Smooth muscle cell (in vitro differentiated cells): ENCODE data around the gene ULK4. TPM values are rescaled to one million over a fixed set of nuclear protein-coding genes. Genes with fewer than 3 reads are reported as not detected.

ENCODE experiments used
- DNase-seq: peaks from one replicate; lab custom pipeline; 2025; ENCODE audit not compliant: unreplicated experiment; lab: John Stamatoyannopoulos, UW
- H2AFZ ChIP-seq: fragments of 200-600 bp; sonication (generic); 2 replicates; pipeline ENCODE4 v1.6.0; 2016; ENCODE audit warnings: antibody characterized with exemption, low read depth, mild to moderate bottlenecking
- H3F3A ChIP-seq: fragments of 200-600 bp; sonication (generic); 2 replicates; pipeline ENCODE4 v1.6.0; 2017; ENCODE audit warnings: antibody characterized with exemption, low read depth
- H3K27ac ChIP-seq: fragments of 200-600 bp; sonication (generic); 2 replicates; pipeline ENCODE4 v1.5.1; 2016; ENCODE audit warnings: low read depth, mild to moderate bottlenecking
- H3K27me3 ChIP-seq: fragments of 200-600 bp; sonication (generic); 2 replicates; pipeline ENCODE4 v1.6.1; 2016; ENCODE audit warnings: low read depth, mild to moderate bottlenecking
- H3K36me3 ChIP-seq: fragments of 200-600 bp; sonication (generic); 2 replicates; pipeline ENCODE4 v1.5.1; 2016; ENCODE audit warnings: low read depth
- H3K4me1 ChIP-seq: fragments of 200-600 bp; sonication (generic); 2 replicates; pipeline ENCODE4 v1.5.1; 2016; ENCODE audit warnings: low read depth
- H3K4me2 ChIP-seq: fragments of 200-600 bp; sonication (generic); 2 replicates; pipeline ENCODE4 v1.6.0; 2016; ENCODE audit warnings: mild to moderate bottlenecking
- H3K4me3 ChIP-seq: fragments of 200-600 bp; sonication (generic); 2 replicates; pipeline ENCODE4 v1.5.1; 2016; ENCODE audit warnings: mild to moderate bottlenecking
- H3K79me2 ChIP-seq: fragments of 200-600 bp; sonication (generic); 2 replicates; pipeline ENCODE4 v1.6.0; 2016; ENCODE audit warnings: low read depth, mild to moderate bottlenecking
- H3K9ac ChIP-seq: fragments of 200-600 bp; sonication (generic); 2 replicates; pipeline ENCODE4 v1.6.0; 2016; ENCODE audit warnings: low read depth
- H3K9me3 ChIP-seq: fragments of 200-600 bp; sonication (generic); replicated peaks from 2 replicates; pipeline ENCODE4 v1.5.1; 2016; ENCODE audit warnings: low read depth
- H4K20me1 ChIP-seq: fragments of 200-600 bp; sonication (generic); 2 replicates; pipeline ENCODE4 v1.6.0; 2016; ENCODE audit warnings: low read depth
- WGBS: methylation state at CpG from one replicate; pipeline ENCODE4 v1.1.7; 2016; ENCODE audit warnings: low lambda C conversion rate; 5-methylcytosine and 5-hydroxymethylcytosine counted together
- polyA plus RNA-seq: library from polyadenylated mRNA; unstranded; fragments of >200 nt; fragmentation: Nextera tagmentation; extraction: Ambion mirVana; gene quantifications from 2 replicates; pipeline ENCODE4 v1.2.1, GENCODE V29; 2016
- total RNA-seq: library from RNA; depleted of rRNA; stranded (reverse); fragments of >200 nt; gene quantifications from 2 replicates; pipeline ENCODE4 v1.2.3, GENCODE V29; 2014
- TF ChIP-seq, protein P1 (sequence below): fragments of 200-600 bp; sonication (generic); IDR thresholded peaks from 2 replicates; pipeline ENCODE4 v1.5.1; 2017; ENCODE audit warnings: borderline replicate concordance, mild to moderate bottlenecking, antibody characterized with exemption; ENCODE audit not compliant: insufficient read depth, poor library complexity, severe bottlenecking

Gene ULK4
- total and polyA plus RNA-seq, 2 experiments from 2014 or later: 4.3 to 14.2 TPM

DNA sequence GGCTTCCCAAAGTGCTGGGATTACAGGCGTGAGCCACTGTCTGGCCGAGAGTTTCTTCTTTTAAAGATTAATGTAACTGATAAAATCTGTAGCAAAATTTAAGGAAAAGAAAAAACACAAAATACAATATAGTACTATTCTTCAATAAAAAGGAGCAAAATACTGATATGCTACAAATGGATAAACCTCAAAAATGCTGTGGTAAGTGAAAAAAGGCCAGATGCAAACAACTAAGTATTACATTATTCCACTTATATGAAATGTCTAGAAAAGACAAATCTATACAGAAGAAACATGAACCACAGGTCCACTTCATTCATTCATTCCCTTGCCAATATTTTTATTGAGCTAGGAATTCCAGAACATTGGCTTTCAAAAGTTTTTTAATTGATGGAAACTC is 463.1 kb downstream of the ULK4 start:
- Histone ChIP-seq H3K36me3 (no peaks in the 10 kb centered on the region), H4K20me1 (no peaks in the 10 kb centered on the region), H3K79me2 (no peaks in the 10 kb centered on the region), H3K4me2 (no peak overlapping the region), H2AFZ (no peak overlapping the region), H3K27ac (no peak overlapping the region), H3K9me3 (no peaks in the 10 kb centered on the region), H3F3A (no peaks in the 10 kb centered on the region), H3K4me1 (no peaks in the 10 kb centered on the region), H3K4me3 (no peak overlapping the region), H3K27me3 (no peaks in the 10 kb centered on the region), H3K9ac (no peak overlapping the region)
- TF ChIP-seq, protein P1, sequence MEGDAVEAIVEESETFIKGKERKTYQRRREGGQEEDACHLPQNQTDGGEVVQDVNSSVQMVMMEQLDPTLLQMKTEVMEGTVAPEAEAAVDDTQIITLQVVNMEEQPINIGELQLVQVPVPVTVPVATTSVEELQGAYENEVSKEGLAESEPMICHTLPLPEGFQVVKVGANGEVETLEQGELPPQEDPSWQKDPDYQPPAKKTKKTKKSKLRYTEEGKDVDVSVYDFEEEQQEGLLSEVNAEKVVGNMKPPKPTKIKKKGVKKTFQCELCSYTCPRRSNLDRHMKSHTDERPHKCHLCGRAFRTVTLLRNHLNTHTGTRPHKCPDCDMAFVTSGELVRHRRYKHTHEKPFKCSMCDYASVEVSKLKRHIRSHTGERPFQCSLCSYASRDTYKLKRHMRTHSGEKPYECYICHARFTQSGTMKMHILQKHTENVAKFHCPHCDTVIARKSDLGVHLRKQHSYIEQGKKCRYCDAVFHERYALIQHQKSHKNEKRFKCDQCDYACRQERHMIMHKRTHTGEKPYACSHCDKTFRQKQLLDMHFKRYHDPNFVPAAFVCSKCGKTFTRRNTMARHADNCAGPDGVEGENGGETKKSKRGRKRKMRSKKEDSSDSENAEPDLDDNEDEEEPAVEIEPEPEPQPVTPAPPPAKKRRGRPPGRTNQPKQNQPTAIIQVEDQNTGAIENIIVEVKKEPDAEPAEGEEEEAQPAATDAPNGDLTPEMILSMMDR: no peak
- WGBS: 84% methylated on average over 2 of the region's 2 CpGs
- no peak for DNase-seq

DNA sequence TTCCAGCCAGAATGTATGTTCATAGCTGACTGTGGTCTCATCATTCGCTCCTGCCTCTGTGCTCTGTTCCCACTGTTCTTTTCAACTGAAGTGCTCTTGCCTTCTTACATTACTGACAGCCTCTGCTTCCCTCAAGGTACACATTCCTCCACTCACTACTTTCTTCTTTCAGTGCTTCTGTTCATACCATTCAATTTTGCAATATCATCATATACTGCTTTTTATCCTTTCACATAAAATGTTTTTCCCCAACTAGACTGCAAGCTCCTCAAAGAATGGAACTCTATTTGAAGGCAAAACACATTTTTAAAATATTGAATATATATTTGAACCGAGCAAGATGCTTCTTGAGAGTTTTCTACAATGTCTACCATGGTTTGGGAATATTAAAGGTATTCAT is 471.5 kb downstream of the ULK4 start:
- Histone ChIP-seq H3F3A (no peaks in the 10 kb centered on the region), H3K9me3 (no peaks in the 10 kb centered on the region), H3K36me3 (no peaks in the 10 kb centered on the region), H2AFZ (no peak overlapping the region), H4K20me1 (no peaks in the 10 kb centered on the region), H3K9ac (no peak overlapping the region), H3K4me1 (no peaks in the 10 kb centered on the region), H3K4me2 (no peak overlapping the region), H3K4me3 (no peak overlapping the region), H3K27ac (no peak overlapping the region), H3K79me2 (no peaks in the 10 kb centered on the region), H3K27me3 (no peaks in the 10 kb centered on the region)
- WGBS: 93% methylated on average over 2 of the region's 2 CpGs
- no peak for DNase-seq
- TF ChIP-seq, protein P1: no peak

GRCh38 chr3:41489231-41489630 is 472.7 kb downstream of the ULK4 start:
- Histone ChIP-seq H2AFZ (no peak overlapping the region), H3K9ac (no peak overlapping the region), H3K36me3 (no peaks in the 10 kb centered on the region), H4K20me1 (no peaks in the 10 kb centered on the region), H3K27me3 (no peaks in the 10 kb centered on the region), H3K4me3 (no peak overlapping the region), H3K79me2 (no peaks in the 10 kb centered on the region), H3K4me2 (no peak overlapping the region), H3K4me1 (no peaks in the 10 kb centered on the region), H3K27ac (no peak overlapping the region), H3F3A (no peaks in the 10 kb centered on the region), H3K9me3 (no peaks in the 10 kb centered on the region)
- no peak for DNase-seq
- WGBS: 57% methylated on average over 1 of the region's 1 CpG
- TF ChIP-seq, protein P1: no peak

DNA sequence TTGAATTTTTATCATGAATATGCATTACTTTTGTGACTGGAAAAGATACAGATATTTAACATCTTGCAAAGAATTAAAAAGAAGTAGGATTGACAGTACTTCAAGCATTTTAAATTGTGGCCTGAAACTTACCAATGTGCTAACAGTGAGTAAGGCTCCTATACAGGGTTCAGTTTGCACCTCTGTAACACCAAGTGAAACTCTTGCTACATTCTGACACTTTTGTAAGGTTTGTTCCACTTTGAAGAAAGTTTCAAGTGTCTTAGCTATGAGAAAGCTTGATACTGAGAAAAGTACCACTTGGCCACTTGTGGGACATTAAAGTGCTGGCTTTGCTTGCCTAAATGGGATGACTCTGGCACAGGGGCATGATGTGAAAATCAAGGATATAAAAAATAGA is 473.4 kb downstream of the ULK4 start:
- H3K79me2 ChIP-seq: no peaks in the 10 kb centered on the region
- no peaks in the 10 kb centered on the region for H3K27me3 ChIP-seq
- H4K20me1 ChIP-seq: no peaks in the 10 kb centered on the region
- H3K36me3 ChIP-seq: no peaks in the 10 kb centered on the region
- no peak overlapping the region for H3K4me3 ChIP-seq
- H3K4me2 ChIP-seq: no peak overlapping the region
- no peaks in the 10 kb centered on the region for H3F3A ChIP-seq
- H3K9me3 ChIP-seq: no peaks in the 10 kb centered on the region
- TF ChIP-seq, protein P1: no peak
- H3K27ac ChIP-seq: no peak overlapping the region
- no peak overlapping the region for H2AFZ ChIP-seq
- no peak for DNase-seq
- no peaks in the 10 kb centered on the region for H3K4me1 ChIP-seq
- H3K9ac ChIP-seq: no peak overlapping the region
